Renal cortex interstitium (tissue), 11 donors: Measurements from ENCODE around the gene FCAMR. TPM values are rescaled to one million over a fixed set of nuclear protein-coding genes. Genes with fewer than 3 reads are reported as not detected.
"Not testable (repeated sequence)": the region's sequence is repeated elsewhere in the genome, so short reads cannot be mapped to it uniquely, and the experiment has no call there.

Experiments
- DNase-seq, 11 donors: peaks; one replicate each; pipeline ENCODE4 v3.0.0-alpha.2; 2013; ENCODE audit warnings: low read depth in 9 of 11, low spot score in 4 of 11; ENCODE audit errors: extremely low read depth in 1 of 11
- polyA plus RNA-seq, 3 donors: library from polyadenylated mRNA; unstranded; fragments of 120-200 nt; gene quantifications; one replicate each; pipeline ENCODE4 v1.2.1, GENCODE V29; 2013; ENCODE audit not compliant: insufficient read length in 3 of 3

The FCAMR gene
- polyA plus RNA-seq, 3 donors = 8.1 to 10.5 (median 9.6) TPM

DNA sequence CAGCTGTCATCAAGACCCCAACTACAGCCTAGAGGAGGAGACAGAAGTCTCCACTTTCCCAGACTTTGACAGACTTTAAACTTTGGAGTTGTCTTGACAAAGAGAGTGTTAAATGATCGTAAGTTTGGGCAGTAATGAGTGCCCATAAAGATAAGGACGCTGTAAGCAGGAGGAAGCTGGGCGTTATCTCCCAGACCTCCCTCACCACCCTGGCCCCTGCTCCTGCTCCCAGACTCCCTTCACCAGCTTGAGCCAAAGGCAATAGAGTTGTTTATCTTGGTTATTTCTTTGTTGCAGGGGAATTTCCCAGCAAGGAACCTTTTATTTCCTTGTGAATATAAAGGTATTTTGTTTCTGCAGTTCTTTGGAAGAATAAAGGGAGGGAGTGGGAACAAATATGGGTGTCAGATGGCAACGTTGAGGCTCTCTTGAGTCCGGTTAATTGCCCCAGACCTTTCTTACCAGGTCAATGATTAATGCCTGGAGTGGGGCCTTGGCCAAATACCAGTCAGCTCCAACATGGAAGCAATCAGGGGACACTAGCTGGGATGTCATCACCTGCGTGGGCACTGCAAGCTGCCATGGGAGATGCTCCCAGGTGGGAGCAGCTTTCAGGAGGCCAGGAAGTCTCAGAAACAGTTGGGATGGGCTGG, 28.4 kb downstream of the FCAMR start:
- no peak for DNase-seq

DNA sequence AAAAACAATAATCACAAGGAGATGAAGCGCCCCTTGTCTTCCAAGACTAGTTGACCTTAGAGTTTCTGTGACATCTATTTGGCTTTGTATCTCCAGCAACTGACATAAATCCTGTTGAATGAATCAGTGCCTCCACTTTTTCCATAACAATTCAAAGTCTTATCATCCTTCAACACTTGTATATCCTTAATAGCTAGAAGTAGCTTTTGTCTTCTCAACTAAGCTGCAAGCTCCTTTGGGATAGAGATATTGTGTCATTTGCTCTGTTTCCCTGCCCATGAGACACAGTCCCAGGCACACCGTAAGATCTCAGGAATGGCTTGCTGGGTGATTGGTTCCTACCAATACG, 29.7 kb downstream of the FCAMR start:
- no peak for DNase-seq

DNA sequence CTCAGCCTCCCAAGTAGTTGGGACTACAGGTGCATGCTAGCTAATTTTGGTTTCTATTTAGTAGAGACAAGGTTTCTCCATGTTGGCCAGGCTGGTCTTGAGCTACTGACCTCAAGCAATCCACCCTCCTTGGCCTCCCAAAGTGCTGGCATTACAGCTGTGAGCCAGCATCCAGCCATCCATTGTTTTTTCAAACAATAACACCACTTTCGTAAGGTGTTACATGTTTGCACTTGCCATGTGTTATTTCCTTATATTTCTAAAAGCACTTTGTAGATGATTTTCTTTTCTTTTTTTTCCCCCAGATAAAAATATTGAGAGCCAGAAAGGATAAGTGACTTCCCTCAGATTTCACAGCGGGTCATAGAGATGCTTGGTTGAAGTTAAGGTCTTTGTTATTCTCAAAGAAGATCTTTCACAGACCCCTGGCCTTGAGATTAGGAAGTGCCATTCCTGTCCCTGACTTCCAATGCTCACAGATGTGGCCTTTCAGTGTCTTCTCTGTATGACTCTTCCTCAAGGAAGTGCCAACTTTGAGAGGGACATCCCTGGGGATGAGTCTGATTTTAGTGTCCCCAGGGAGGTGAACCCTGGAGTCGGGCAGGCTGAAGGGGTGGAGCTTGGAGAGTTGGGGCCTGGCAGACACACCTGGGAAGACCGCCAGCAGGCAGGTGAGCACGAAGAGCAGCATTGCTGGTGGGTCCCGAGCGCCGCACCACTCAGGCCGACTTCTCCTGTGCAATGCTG, 30.2 kb downstream of the FCAMR start:
- no peak for DNase-seq

GRCh38 chr1:206939131-206939530, 31.1 kb downstream of the FCAMR start:
- no peak for DNase-seq

DNA sequence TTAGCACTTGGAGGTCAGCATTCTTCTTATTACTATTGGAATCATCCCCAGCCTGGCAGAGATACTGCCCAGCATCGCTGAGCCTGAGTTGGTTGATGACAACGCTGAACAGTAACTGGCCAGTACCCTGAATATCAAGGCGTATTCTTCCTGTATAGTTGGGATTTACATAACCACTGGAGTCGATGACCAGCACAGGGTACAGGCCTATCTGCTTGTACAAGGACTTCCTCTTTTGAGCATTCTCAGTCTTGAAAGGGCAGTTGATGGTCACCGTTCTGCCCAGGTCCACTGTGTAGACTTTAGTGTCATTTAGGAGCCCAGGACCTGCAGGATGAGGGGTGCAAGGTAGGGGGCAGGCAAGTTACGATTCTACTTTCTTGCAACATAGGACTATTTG, 32.8 kb downstream of the FCAMR start:
- no peak for DNase-seq

DNA sequence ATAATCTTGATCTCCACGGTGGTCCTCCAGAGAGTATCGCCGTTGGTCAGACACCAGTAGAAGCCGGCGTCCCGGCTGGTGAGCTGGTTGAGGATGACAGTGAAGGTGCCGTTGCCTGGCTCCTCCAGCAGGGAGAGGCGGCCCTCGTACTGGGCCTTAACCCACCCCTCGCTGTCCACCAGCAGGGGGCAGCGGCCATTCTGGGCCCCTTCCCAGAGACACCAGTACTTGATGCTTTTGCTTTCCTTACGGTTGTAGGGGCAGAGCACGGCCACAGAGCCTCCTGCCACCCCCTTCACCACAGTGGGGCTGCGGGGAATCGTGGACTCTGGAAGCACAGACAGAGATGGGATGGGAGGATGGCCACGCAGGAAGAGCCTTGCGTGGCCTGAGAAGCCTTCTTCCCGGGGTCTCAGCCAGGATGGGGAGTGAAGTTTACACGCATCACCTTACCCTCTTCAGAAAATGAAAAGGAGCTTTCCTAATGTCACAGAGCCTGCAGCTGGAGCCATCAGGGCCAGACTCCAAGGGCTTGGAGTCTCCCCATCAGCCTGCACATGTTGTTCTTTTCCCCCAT, 34.7 kb downstream of the FCAMR start:
- no peak for DNase-seq

DNA sequence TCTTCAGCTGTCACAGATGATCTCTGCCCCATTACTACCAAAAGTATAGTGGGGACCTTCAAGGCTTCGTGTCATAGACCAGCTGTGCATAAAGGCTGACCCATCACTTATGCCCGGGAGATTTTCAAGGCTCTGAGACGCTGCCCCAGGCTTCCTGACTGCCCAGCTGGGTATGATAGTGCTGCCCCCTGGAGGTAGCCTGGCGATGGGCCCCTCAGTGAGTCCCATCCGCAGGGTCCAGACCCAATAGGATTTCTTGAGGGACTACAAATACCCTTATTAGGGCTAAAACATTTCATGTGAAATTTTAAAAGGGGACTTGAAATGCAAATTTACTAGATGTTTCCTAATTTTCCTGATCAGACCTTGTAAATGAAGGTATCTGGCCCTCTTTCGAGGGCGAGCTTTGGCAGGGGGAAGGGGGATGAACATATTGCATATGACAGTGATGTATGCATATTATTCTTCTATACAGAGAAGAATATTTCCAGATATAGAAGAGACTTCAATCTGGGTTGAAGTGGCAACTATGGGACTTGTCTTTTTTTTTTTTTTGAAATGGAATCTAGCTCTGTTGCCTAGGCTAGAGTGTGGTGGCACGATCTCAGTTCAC, 36.8 kb downstream of the FCAMR start:
- DNase-seq = no peak

GRCh38 chr1:206932177-206932576, 38.1 kb downstream of the FCAMR start:
- no peak for DNase-seq

DNA sequence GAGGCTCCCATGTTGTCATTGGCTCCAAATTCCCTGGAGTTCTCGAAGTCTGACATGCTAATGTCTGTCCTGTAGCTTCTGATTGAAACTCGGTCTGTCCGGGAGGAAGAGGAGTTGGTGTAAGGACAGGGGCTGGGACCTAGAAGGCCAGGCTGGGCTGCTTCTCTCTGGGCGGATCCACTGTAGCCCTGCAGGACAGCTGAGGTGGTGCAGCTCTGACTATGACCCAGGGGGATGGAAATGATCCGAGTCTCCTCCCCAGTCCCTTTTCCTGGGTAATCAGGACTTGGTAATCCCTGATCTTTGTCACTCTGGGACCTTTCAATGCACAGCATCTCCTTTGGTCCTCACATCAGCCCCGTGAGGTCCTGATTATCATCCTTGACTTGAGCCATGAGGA, 38.6 kb downstream of the FCAMR start:
- DNase-seq = no peak

DNA sequence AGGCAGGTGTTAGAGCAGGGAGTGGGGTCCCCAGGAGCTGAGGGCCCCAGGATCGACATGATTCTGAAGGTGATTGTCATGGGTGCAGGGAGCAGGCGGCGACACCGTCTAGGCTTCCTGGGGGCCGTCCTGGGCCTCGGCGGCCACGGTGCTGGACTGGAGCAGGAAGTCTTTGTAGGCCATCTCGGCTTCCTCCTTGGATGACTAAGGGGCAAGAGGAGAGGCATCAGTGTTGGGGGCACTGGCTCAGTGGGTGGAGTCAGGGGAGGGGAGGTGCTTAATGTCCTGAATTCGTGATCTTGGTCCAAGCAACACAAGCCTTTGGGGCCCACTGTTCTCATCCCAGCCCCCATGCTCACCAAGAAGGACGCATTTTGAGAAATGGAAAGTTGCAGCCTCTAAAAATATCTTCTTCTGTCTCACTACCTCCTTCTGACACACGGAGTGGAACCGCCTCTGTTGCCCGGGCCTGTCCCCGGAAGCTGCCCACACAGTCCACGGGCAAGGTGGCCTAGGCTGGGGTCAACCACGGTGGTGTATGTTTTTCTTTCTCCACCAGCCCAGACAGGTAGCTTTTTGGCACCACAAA, 40.0 kb downstream of the FCAMR start:
- DNase-seq = no peak

DNA sequence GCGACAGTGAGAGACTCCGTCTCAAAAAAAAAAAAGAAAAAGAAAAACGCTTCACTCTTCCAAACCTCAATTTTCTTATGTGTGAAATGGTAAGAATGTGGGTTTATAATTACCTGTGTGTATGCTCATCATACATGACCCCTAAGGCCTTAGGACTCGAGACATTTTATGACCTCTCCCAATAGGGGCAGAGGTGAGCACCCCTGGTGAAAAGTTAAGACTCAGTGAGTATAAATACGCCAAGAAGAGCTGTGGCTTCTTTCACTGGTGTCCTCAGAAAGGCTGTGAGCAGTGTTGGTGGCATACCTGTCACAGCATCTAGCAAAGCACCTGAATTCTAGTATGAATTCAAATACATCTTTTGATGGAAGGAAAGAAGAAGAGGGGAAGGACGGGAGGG, 40.7 kb downstream of the FCAMR start:
- no peak for DNase-seq

DNA sequence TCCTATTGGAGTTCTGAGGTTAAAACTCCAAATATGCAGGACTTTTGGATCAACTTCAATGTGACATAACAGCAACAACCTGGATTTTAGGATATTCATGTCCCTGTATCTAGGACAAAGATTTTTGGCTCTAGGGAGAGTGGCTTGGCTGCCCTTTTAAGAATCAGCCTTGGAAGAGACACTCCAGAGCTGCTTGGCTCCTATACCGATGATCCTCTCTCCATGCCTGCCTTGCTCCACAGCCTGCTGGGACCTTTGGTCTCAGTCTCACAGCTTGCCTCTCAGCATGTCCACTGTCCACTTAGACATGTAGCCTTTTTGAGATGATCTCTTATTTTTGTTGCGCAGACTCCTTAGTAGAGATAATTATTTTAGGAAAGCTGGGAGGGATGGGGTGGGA, 44.0 kb downstream of the FCAMR start:
- no peak for DNase-seq

DNA sequence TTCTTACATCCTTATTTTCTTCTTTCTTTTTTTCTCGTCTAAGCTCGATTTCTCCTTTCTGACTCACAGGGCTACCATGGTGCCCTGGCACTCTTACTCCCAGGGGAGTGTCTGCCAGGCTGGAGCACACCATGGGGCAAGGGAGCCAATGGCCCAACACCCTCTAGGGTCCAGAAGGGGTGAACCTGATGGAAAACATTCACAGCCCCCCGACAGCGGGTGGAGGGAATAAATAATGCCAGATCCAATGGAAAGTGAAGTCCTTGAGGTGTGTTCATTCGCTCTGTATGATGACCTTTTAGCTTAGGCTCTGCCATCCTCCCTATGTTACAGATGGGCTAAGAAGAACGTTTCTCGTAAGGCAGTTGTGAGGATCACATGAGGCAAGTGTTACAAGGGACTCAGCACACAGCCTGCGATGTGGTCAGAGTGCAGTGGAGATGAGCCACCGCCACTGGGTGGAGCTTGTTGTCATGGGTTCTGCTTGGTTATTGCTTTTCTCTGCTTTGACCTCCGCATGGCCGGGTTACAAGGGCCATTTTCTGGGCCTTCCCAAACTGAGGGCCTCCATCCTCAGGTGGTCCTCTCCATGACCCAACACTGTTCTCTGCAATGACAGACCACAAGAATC, 45.0 kb downstream of the FCAMR start:
- no peak for DNase-seq

GRCh38 chr1:206924592-206925105, 45.6 kb downstream of the FCAMR start:
- DNase-seq = no peak

GRCh38 chr1:206923961-206924557, 46.2 kb downstream of the FCAMR start:
- DNase-seq = not testable (repeated sequence)

GRCh38 chr1:206923009-206923960, 47.0 kb downstream of the FCAMR start:
- DNase-seq = no peak

- no peak for DNase-seq
Measured at GRCh38 chr1:206922524-206922923, 47.7 kb downstream of the FCAMR start.

- DNase-seq = no peak
Measured at GRCh38 chr1:206921772-206922265, 48.4 kb downstream of the FCAMR start, which contains the start of gene FCMR. Gene FCMR (minus strand): TSS chr1:206921941. CDS start chr1:206921854, 87 bp downstream.
